ENCODE results near the gene WWC1.

WWC1 gene

GRCh38 chr5:168291342-168291963 lies at the start of gene WWC1:
TSS of gene WWC1 (plus strand) at chr5:168291645. CDS start at chr5:168292153, 508 bp downstream.
- no peak for DNase-seq (ENCODE audit: low read depth)

DNA sequence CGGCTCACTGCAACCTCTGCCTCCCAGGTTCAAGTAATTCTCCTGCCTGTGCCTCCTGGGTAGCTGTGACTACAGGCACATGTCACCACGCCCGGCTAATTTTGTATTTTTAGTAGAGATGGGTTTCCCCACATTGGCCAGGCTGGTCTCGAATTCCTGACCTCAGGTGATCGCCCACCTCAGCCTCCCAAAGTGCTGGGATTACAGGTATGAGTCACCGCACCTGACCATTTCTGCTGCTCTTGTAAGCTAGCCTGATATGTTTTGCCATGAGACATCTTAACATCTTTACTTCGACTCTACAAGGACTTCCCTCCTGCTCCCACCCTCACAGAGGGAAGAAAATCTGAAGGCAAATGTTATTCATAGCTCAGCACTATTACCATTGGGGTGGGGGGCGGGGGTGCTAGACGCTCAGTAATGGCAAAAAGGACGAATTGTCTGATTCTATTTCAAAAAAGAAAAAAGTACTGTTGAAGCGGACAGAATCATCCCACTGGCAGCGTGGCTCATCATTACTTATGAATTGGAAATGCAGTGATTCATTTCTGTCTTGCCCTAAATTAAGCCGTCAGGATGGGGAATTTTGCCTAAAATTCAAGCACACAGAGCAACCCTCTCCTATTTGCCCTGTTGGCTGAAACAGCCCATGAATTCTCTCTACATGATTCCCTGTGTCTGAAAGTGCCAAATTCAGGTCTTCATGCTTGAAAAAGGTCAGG lies 46.4 kb upstream of the WWC1 start:
- DNase-seq (ENCODE audit: low read depth), result no peak

GRCh38 chr5:168249923-168250322 lies 41.5 kb upstream of the WWC1 start:
- DNase-seq (ENCODE audit: low read depth), result no peak

DNA sequence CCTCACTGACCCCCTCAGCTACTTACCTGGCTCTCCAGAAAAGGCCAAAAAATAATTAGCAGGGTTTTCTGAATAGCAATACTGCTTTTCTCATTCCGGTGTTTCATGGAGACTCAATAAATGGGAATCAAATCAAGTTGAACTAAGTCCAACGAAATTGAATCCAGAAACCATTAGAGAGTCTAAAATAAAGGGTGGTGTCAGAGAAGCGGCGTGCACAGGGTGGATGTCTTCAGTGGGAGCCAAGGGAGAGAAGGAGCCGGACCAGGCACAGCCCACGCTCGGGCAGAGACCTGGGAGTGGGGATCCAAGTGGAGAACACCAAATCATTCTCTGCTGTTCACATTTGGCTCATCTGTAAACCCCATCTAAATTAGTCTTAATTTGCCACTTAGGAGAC lies 40.2 kb upstream of the WWC1 start:
- DNase-seq (ENCODE audit: low read depth), result no peak

DNA sequence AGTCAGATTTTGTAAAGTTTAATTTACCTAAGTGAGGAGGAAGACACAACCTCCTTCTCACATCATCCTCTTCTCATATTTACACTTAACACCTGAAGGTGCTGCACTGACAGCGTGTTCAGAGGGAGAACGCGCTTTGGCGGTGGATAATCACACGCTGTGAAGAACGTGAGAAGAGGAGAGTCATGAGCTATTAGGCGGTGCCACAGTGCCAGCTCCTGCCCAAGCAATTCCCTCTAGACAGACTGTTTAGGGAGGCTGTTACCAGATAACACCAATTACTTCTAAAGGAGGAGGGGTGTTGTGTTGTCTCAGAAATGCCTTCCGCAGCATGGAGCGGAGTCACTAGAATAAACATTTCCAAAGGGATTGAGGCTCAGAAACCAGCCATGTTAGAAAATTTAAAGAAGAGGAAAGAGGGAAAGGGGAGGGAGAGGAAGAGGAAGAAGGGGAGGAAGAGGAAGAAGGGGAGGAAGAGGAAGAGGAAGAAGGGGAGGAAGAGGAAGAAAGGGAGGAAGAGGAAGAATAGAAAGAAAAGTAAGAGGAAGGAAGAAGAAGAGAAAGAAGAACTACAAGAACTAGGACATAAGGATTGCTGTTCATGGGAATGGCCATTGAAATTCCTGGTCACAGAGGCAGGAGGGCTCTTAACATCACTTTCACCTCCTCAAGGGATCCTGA lies 37.3 kb upstream of the WWC1 start:
- DNase-seq (ENCODE audit: low read depth), result no peak

- DNase-seq (ENCODE audit: low read depth), result no peak
Observed at GRCh38 chr5:168260353-168261226, 30.9 kb upstream of the WWC1 start.

GRCh38 chr5:168261227-168261571 lies 30.2 kb upstream of the WWC1 start:
- DNase-seq (ENCODE audit: low read depth), result no peak

DNA sequence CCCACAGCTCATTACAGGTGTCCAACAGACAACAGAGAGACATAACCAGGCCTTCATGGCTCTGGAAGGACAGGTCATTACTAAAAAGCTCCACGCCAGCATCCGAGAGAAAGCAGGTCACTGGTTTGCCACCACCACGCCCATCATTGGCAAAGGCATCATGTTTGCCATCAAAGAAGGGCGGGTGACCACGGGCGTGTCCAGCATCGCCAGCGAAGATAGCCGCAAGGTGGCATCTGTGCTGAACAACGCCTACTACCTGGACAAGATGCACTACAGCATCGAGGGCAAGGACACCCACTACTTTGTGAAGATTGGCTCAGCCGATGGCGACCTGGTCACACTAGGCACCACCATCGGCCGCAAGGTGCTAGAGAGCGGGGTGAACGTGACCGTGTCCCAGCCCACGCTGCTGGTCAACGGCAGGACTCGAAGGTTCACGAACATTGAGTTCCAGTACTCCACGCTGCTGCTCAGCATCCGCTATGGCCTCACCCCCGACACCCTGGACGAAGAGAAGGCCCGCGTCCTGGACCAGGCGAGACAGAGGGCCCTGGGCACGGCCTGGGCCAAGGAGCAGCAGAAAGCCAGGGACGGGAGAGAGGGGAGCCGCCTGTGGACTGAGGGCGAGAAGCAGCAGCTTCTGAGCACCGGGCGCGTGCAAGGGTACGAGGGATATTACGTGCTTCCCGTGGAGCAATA lies 29.3 kb upstream of the WWC1 start:
- DNase-seq (ENCODE audit: low read depth), result no peak

GRCh38 chr5:168263121-168263520 lies 28.3 kb upstream of the WWC1 start:
- DNase-seq (ENCODE audit: low read depth), result no peak

DNA sequence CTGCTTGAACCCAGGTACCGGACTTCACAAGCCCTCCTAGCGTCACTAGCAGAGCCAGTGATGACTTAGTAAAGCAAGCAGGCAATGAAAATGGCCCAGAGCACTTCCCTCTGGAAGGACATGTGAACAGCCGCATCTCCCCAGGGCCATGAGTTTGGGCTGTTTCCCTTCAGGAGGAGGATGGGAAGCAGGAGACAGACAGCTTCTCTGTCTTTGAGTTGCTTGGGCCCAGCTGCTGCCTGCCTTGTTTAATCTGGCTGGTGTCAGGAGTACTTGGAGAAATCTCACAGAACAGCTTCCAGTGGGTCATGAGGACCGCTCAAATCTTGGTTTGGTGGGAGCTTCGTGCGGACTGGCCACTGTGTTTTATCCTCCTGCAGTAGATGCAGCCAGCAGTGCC lies 25.4 kb upstream of the WWC1 start:
- DNase-seq (ENCODE audit: low read depth), result no peak

GRCh38 chr5:168268949-168269936 lies 22.2 kb upstream of the WWC1 start:
- peak; percentile 20 for DNase-seq (ENCODE audit: low read depth)

DNA sequence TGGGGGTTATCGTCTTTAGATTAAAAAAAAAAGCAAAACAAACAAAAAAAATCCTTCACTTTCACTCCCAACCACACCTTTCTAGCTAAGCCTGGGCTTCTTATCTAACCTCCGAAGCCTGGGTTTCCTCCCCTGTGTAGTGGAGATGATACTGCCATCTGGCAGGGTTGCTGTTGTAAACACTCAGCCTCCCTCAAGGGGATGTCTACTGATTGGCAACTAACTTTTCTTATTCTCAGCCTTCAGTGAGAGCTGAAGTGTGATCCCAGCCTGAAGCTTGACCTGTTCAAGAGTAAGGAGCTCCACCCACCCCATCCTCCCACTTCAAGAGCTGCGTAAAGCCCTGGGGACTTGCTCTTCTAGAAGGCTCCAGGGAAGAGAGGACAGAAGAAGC lies 21.5 kb upstream of the WWC1 start:
- DNase-seq (ENCODE audit: low read depth), result no peak

DNA sequence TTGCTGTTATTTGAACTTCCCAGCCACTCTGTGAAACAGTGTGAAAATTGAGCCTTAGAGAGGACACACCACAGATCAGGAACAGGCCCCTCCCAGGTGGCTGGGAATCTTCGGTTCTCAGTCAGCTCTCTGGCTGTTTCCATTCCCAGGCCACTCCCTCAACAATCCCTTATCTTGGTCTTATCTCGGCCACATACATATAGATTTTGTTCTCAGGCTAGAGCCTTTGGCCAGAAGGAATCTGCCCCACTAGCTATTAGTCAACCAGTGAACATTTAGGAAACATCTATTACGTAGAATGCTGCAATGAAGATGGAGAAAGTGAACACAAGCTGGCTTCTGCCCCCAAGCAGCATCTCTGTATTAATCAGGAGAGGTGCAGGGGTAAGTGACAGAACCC lies 21.0 kb upstream of the WWC1 start:
- no peak for DNase-seq (ENCODE audit: low read depth)

DNA sequence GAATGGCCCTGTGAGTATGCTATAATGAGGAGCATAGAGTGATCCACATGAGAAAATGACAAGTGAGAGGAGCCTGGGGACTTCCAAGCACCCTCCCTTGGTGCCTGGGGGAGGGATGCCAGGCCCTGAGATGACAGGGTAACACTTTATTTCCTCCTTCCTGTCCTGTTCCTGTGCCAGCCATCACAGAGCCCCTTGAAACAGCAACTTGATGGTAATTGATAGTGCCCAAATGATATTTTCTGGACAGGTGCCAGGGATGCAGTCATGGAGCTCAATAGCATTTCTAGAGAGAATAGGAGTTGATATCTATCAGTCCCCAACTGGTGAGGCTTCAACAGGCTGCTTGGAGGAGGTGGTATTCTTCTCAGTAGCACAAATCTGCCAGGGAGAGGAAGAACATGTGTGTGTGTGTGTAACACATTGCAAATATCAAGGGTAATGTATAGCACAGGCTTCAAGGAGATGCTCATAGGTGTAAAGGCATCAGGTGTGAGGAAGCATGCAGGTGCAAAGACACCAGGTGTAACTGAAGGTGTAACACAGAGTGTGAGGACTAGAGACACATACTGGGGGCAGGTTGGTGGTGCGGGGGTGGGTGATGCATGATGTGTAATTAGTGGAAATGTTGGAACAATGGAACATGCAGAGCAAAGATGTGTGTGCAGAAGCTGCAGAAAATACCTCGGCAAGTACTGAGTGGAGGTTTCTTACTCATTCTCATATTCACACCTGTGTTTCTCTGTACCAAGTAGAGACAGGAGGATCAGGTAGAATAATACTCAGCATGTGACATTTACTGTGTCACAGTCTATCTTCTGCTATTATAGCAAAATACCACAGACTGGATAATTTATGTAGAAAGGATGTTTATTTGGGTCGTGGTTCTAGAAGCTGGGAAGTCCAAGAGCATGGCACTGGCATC lies 18.1 kb upstream of the WWC1 start:
- no peak for DNase-seq (ENCODE audit: low read depth)

- DNase-seq (ENCODE audit: low read depth), result no peak
Observed at GRCh38 chr5:168274406-168274805, 17.0 kb upstream of the WWC1 start.

GRCh38 chr5:168275940-168276339 lies 15.5 kb upstream of the WWC1 start:
- DNase-seq (ENCODE audit: low read depth), result no peak

DNA sequence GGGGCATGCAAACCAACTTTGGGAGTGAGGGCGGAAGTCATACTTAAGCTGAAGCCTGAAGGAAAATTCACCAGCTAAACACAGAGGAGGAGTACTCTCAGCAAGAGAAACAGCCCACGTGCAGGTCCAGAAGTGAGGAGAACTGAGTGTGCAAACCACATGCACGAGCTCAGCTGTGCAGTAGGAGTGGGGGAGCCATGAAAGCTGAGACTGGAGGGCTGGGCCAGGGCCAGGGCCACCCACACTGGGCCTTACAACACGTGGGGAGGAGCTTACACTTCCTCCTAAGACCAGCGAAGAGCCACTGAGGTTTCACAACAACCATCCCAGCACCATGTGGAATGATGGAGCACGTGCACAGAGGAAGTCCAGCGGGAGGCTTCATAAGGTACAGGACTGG lies 9.3 kb upstream of the WWC1 start:
- DNase-seq (ENCODE audit: low read depth), result no peak

GRCh38 chr5:168284809-168285208 lies 6.6 kb upstream of the WWC1 start:
- DNase-seq (ENCODE audit: low read depth), result no peak

GRCh38 chr5:168285696-168286095 lies 5.7 kb upstream of the WWC1 start:
- DNase-seq (ENCODE audit: low read depth), result no peak

- no peak for DNase-seq (ENCODE audit: low read depth)
Observed at GRCh38 chr5:168286386-168286785, 5.1 kb upstream of the WWC1 start.
